K562 (cell line): ENCODE data around the gene IPO11. TPM values are rescaled to one million over a fixed set of nuclear protein-coding genes. Genes with fewer than 3 reads are reported as not detected.

Experiments used
- BCOR ChIP-seq: fragments of 450-650 bp; IDR thresholded peaks from 2 replicates; pipeline ENCODE4 v1.6.1; 2016
- CTBP1 ChIP-seq: fragments of 450-650 bp; IDR thresholded peaks from 2 replicates; pipeline ENCODE4 v1.6.1; 2016; ENCODE audit warnings: borderline replicate concordance
- FOS ChIP-seq: IDR thresholded peaks from 3 replicates; pipeline ENCODE4 v1.6.1; 2011; ENCODE audit not compliant: insufficient read length; ENCODE audit errors: extremely low read depth
- GABPA ChIP-seq: fragments of 200-800 bp; sonication (Bioruptor generic); conservative IDR thresholded peaks from 2 replicates; pipeline ENCODE4 v1.6.1; 2016; ENCODE audit warnings: low read depth, missing genetic modification characterization, missing compliant biosample characterization
- HMGXB4 ChIP-seq: sonication (generic); formaldehyde crosslinking; IDR thresholded peaks from 2 replicates; pipeline ENCODE4 v1.8.1; 2023; ENCODE audit warnings: mild to moderate bottlenecking, missing genetic modification reagents
- ILF3 ChIP-seq: fragments of 450-650 bp; IDR thresholded peaks from 2 replicates; pipeline ENCODE4 v1.6.1; 2018; ENCODE audit warnings: antibody characterized with exemption, mild to moderate bottlenecking, moderate library complexity, borderline replicate concordance
- MIER1 ChIP-seq: fragments of 450-650 bp; IDR thresholded peaks from 2 replicates; pipeline ENCODE4 v1.6.1; 2016; ENCODE audit warnings: antibody characterized with exemption, mild to moderate bottlenecking, low read depth
- NFE2 ChIP-seq: IDR thresholded peaks from 2 replicates; pipeline ENCODE4 v1.6.1; 2014; ENCODE audit warnings: antibody characterized with exemption, low read depth
- PPARD ChIP-seq: fragments of 250-450 bp; sonication (Bioruptor Pico); IDR thresholded peaks from 2 replicates; pipeline ENCODE4 v1.8.0; 2022; ENCODE audit warnings: inconsistent platforms, mild to moderate bottlenecking, moderate library complexity
- PRPF4 ChIP-seq: fragments of 200-400 bp; formaldehyde crosslinking; IDR thresholded peaks from one replicate; pipeline ENCODE4 v1.6.1; 2017; ENCODE audit warnings: low read length, low read depth, mild to moderate bottlenecking; ENCODE audit not compliant: insufficient read depth, poor library complexity, severe bottlenecking
- SMARCA5 ChIP-seq: fragments of 450-650 bp; IDR thresholded peaks from 2 replicates; pipeline ENCODE4 v1.6.1; 2016
- SP2 ChIP-seq: IDR thresholded peaks from 2 replicates; pipeline ENCODE4 v1.6.1; 2011; ENCODE audit warnings: mild to moderate bottlenecking, low read depth, low read length, moderate library complexity; ENCODE audit not compliant: poor library complexity, severe bottlenecking; ENCODE audit errors: extremely low read depth
- SRF ChIP-seq, 2 experiments: fragments of 250-450, 450-650 bp in 1 of 2; sonication (Bioruptor Pico) in 1 of 2; sonication (generic) in 1 of 2; formaldehyde crosslinking; IDR thresholded peaks; 2 replicates each; pipeline versions ENCODE4 v1.5.0 to v1.5.1; 2020 to 2022; ENCODE audit warnings: mild to moderate bottlenecking in 1 of 2, missing genetic modification reagents in 1 of 2
- TCFL5 ChIP-seq: fragments of 250-450 bp; sonication (Bioruptor Pico); conservative IDR thresholded peaks from 2 replicates; pipeline ENCODE4 v1.6.1; 2021; ENCODE audit warnings: mild to moderate bottlenecking, moderate library complexity, matching md5 sums
- ZBTB5 ChIP-seq: fragments of 450-650 bp; IDR thresholded peaks from 2 replicates; pipeline ENCODE4 v1.6.1; 2017; ENCODE audit warnings: antibody characterized with exemption
- ZNF41 ChIP-seq: fragments of 250-450 bp; sonication (Bioruptor Pico); conservative IDR thresholded peaks from 2 replicates; pipeline ENCODE4 v1.4.0; 2020; ENCODE audit warnings: mild to moderate bottlenecking
- polyA plus RNA-seq, 8 experiments: library from polyadenylated mRNA; depleted of rRNA in 4 of 8; stranded (reverse) in 5 of 8; unstranded in 3 of 8; fragments of >200 nt; fragmentation: Nextera tagmentation in 2 of 8; fragmentation: Illumina TruSeq in 1 of 8; extraction: Ambion mirVana in 2 of 8; extraction: Trizol in 1 of 8; gene quantifications; 2 replicates each; pipeline versions ENCODE4 v1.2.1 to v1.2.3, GENCODE V29; 2011 to 2014; ENCODE audit warnings: inconsistent platforms in 1 of 8, missing spikeins in 1 of 8
- total RNA-seq, 7 experiments: library from RNA; depleted of rRNA in 6 of 7; stranded (reverse); fragments of >200 nt in 6 of 7; fragmentation: Illumina TruSeq in 2 of 7; extraction: Trizol in 2 of 7; gene quantifications; 2 replicates each; pipeline versions ENCODE4 v1.2.1 to v1.2.3, GENCODE V29; 2011 to 2021; ENCODE audit warnings: low replicate concordance in 1 of 7
- TF ChIP-seq, protein P1 (sequence below): sonication (generic); formaldehyde crosslinking; IDR thresholded peaks from 2 replicates; pipeline ENCODE4 v1.8.0; 2022; ENCODE audit warnings: missing genetic modification reagents, mild to moderate bottlenecking, borderline replicate concordance
- TF ChIP-seq, protein P2 (sequence below): fragments of 450-650 bp; IDR thresholded peaks from one replicate; pipeline ENCODE4 v1.6.1; 2018; ENCODE audit warnings: mild to moderate bottlenecking, moderate library complexity; ENCODE audit not compliant: partially characterized antibody
- TF ChIP-seq, protein P3 (sequence below): sonication (generic); formaldehyde crosslinking; IDR thresholded peaks from 2 replicates; pipeline ENCODE4 v1.8.1; 2022; ENCODE audit warnings: missing genetic modification reagents

Gene IPO11
- total and polyA plus RNA-seq, 9 of the 15 experiments (the other 6 are each of a cell fraction or from before 2014, with no cell fraction given) = 38.7 to 96.0 (median 70.9) TPM

DNA sequence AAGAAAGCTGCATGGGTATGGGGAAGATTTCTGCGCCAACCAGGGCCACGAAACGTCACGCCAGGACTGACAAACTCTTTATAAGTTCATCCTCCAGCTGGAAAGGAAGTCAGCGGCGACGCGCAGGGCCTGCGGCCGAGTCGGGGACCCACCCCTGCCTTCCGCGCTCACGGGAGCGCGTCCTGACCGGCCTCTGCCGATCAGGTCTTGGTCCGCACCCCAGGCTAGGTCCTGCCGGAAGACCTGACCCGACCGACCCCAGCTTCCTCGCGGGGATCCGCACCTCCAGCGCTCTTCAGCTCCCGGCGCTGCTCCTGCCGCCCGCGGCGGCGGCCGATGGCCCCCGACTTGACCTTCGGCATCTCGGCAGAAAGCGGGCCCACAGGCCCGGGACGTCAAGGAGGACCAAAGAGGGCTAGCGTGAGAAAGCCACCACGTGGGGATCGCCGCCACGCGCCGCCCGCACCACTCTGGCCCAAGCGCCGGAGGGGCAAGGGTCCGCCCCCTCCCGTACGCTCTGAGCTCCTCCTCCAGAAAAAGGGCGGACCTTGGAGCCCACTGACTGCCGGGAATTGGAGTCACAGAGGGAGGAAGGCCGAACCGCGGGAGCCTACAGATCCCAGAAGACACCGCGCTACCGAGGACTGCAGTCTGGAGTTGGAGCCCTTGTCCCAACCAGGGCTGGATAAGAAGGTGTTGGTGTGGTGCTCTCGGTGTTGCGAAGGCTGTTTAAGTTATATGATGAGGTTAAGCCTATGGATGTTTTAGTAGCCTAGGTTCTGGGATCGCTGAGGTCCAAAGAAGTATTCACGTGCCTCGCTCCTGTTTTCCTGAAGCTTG, 8.9 kb upstream of the IPO11 start, which contains the start of gene DIMT1 (continued):
- TF ChIP-seq HMGXB4 (CRISPR knock-in tag) (no peak), SRF (CRISPR knock-in tag; IDR thresholded peaks at IDR 0.05) (peak in 1 of 2 experiments; percentile 39; a peak in 1 of 4 replicates), FOS (no peak), MIER1 (no peak), SMARCA5 (no peak), PPARD (CRISPR knock-in tag) (no peak), ILF3 (no peak), SP2 (no peak), ZNF41 (CRISPR knock-in tag) (no peak), CTBP1 (peak; percentile 80), ZBTB5 (no peak), NFE2 (no peak), BCOR (no peak), GABPA (tag) (peak; percentile 57), TCFL5 (CRISPR knock-in tag) (no peak), PRPF4 (no peak)
- TF ChIP-seq, protein P1, sequence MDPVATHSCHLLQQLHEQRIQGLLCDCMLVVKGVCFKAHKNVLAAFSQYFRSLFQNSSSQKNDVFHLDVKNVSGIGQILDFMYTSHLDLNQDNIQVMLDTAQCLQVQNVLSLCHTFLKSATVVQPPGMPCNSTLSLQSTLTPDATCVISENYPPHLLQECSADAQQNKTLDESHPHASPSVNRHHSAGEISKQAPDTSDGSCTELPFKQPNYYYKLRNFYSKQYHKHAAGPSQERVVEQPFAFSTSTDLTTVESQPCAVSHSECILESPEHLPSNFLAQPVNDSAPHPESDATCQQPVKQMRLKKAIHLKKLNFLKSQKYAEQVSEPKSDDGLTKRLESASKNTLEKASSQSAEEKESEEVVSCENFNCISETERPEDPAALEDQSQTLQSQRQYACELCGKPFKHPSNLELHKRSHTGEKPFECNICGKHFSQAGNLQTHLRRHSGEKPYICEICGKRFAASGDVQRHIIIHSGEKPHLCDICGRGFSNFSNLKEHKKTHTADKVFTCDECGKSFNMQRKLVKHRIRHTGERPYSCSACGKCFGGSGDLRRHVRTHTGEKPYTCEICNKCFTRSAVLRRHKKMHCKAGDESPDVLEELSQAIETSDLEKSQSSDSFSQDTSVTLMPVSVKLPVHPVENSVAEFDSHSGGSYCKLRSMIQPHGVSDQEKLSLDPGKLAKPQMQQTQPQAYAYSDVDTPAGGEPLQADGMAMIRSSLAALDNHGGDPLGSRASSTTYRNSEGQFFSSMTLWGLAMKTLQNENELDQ (CRISPR knock-in tag) = no peak
- TF ChIP-seq, protein P2, sequence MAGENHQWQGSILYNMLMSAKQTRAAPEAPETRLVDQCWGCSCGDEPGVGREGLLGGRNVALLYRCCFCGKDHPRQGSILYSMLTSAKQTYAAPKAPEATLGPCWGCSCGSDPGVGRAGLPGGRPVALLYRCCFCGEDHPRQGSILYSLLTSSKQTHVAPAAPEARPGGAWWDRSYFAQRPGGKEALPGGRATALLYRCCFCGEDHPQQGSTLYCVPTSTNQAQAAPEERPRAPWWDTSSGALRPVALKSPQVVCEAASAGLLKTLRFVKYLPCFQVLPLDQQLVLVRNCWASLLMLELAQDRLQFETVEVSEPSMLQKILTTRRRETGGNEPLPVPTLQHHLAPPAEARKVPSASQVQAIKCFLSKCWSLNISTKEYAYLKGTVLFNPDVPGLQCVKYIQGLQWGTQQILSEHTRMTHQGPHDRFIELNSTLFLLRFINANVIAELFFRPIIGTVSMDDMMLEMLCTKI = no peak
- TF ChIP-seq, protein P3, sequence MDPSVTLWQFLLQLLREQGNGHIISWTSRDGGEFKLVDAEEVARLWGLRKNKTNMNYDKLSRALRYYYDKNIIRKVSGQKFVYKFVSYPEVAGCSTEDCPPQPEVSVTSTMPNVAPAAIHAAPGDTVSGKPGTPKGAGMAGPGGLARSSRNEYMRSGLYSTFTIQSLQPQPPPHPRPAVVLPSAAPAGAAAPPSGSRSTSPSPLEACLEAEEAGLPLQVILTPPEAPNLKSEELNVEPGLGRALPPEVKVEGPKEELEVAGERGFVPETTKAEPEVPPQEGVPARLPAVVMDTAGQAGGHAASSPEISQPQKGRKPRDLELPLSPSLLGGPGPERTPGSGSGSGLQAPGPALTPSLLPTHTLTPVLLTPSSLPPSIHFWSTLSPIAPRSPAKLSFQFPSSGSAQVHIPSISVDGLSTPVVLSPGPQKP (CRISPR knock-in tag) = no peak
